ENCODE data around the gene CCDC68. TPM values are rescaled to one million over a fixed set of nuclear protein-coding genes. Genes with fewer than 3 reads are reported as not detected.

Gene CCDC68
- total RNA-seq, 1 donor from 2014 or later, result 15.8 TPM

GRCh38 chr18:54948350-54948837 is 10.9 kb downstream of the CCDC68 start:
- TF ChIP-seq CTCF (IDR thresholded peaks at IDR 0.05), result no peak
- intact Hi-C loops (cut with DNase I), result no loop called here
- DNase-seq (ENCODE audit: low spot score in 2 of 2), result no peak
- Histone ChIP-seq H3K27ac (no peak overlapping the region), H3K9me3 (no peaks in the 10 kb centered on the region), H3K4me3 (no peak overlapping the region), H3K4me1 (no peaks in the 10 kb centered on the region), H3K27me3 (no peaks in the 10 kb centered on the region), H3K36me3 (no peaks in the 10 kb centered on the region)

DNA sequence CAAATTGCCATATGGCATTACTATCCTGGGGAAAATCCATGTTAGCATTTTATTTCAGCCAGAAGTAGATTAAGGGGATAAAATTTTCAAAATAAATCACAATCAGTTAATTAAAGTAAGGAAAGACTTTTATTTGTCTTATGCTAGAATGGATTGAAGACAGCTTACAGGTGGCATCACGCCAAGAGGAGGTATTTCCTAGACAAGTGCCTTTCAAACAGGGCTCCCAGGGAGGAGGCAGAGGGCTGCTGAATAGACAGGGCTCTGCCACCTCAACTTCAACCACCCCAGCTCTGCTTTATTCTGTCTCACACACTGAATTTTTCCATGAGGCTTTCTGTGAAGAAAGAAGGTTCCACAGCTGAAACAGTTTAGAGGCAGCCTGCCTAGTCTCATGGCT is 12.2 kb downstream of the CCDC68 start:
- TF ChIP-seq CTCF (IDR thresholded peaks at IDR 0.05), result no peak
- Histone ChIP-seq H3K27ac (no peak overlapping the region), H3K4me3 (no peak overlapping the region), H3K36me3 (no peaks in the 10 kb centered on the region), H3K27me3 (no peaks in the 10 kb centered on the region), H3K9me3 (no peaks in the 10 kb centered on the region), H3K4me1 (no peaks in the 10 kb centered on the region)
- DNase-seq (ENCODE audit: low spot score in 2 of 2), result no peak
- intact Hi-C loops (cut with DNase I), result no loop called here

- no peaks in the 10 kb centered on the region for H3K27me3 ChIP-seq
- H3K9me3 ChIP-seq, result no peaks in the 10 kb centered on the region
- no peak overlapping the region for H3K27ac ChIP-seq
- DNase-seq (ENCODE audit: low spot score in 2 of 2), result no peak
- intact Hi-C loops (cut with DNase I), result no loop called here
- H3K36me3 ChIP-seq, result no peaks in the 10 kb centered on the region
- H3K4me3 ChIP-seq, result peak overlapping the region; percentile 37 to 58
- H3K4me1 ChIP-seq, result no peaks in the 10 kb centered on the region
- no peak for TF ChIP-seq CTCF (IDR thresholded peaks at IDR 0.05)
These were observed 13.1 kb downstream of the CCDC68 start for GRCh38 chr18:54946149-54946581.

GRCh38 chr18:54945576-54946125 is 13.6 kb downstream of the CCDC68 start:
- intact Hi-C loops (cut with DNase I), result no loop called here
- Histone ChIP-seq H3K4me1 (no peaks in the 10 kb centered on the region), H3K4me3 (peak overlapping the region in 1 of 2 donors; percentile 58), H3K27me3 (no peaks in the 10 kb centered on the region), H3K9me3 (no peaks in the 10 kb centered on the region), H3K27ac (no peak overlapping the region), H3K36me3 (no peaks in the 10 kb centered on the region)
- TF ChIP-seq CTCF (IDR thresholded peaks at IDR 0.05), result no peak
- DNase-seq (ENCODE audit: low spot score in 2 of 2), result no peak

DNA sequence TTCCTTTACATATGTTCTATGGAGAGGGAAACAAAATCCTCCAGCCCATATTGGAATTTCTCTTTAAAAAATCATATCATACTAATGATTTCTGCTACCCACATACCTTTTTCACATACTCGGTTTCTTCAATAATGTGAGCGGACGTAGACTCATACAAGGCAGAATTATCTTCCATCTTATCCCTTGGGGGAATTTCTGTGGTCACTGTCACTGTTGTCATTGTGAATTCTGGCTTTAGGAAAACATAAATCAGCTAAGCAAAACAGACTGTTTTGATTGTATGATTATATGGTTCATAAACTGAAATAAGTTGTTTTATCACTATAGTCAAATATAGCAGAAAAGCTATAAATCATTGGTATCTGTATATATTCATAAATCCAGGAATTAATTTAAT is 16.7 kb downstream of the CCDC68 start:
- no peaks in the 10 kb centered on the region for H3K36me3 ChIP-seq
- no peak for DNase-seq (ENCODE audit: low spot score in 2 of 2)
- no peak for TF ChIP-seq CTCF (IDR thresholded peaks at IDR 0.05)
- H3K4me3 ChIP-seq, result no peak overlapping the region
- H3K9me3 ChIP-seq, result no peaks in the 10 kb centered on the region
- intact Hi-C loops (cut with DNase I), result no loop called here
- H3K27me3 ChIP-seq, result no peaks in the 10 kb centered on the region
- H3K27ac ChIP-seq, result no peak overlapping the region
- no peaks in the 10 kb centered on the region for H3K4me1 ChIP-seq

- no peak for TF ChIP-seq CTCF (IDR thresholded peaks at IDR 0.05)
- Histone ChIP-seq H3K9me3 (no peaks in the 10 kb centered on the region), H3K4me1 (no peaks in the 10 kb centered on the region), H3K36me3 (no peaks in the 10 kb centered on the region), H3K27ac (no peak overlapping the region), H3K4me3 (no peak overlapping the region), H3K27me3 (no peaks in the 10 kb centered on the region)
- no peak for DNase-seq (ENCODE audit: low spot score in 2 of 2)
- intact Hi-C loops (cut with DNase I), result no loop called here
These were observed 17.1 kb downstream of the CCDC68 start for GRCh38 chr18:54942144-54942543.

Data from ascending aorta (tissue), 2 donors.